Bronchial epithelial cell (primary cell): ENCODE measurements around the gene SOX12. TPM values are rescaled to one million over a fixed set of nuclear protein-coding genes. Genes with fewer than 3 reads are reported as not detected.

Experiments used
- DNase-seq: peaks from one replicate; pipeline ENCODE4 v3.0.0-alpha.2; 2010; ENCODE audit warnings: low read depth
- FAIRE-seq: peaks from 2 replicates; lab custom pipeline; 2011; peaks lifted over from hg19 to GRCh38; lab: Jason Lieb, UNC
- H3K27me3 ChIP-seq: 2 replicates; pipeline ENCODE4 v1.5.1; 2011; ENCODE audit warnings: low read length; ENCODE audit not compliant: control insufficient read depth, insufficient read depth
- H3K36me3 ChIP-seq: 2 replicates; pipeline ENCODE4 v1.5.1; 2011; ENCODE audit warnings: low read length; ENCODE audit not compliant: control insufficient read depth, insufficient read depth
- H3K4me3 ChIP-seq: 2 replicates; pipeline ENCODE4 v1.5.1; 2011; ENCODE audit warnings: mild to moderate bottlenecking, low read depth, low read length, control low read depth
- CTCF ChIP-seq: IDR thresholded peaks from 2 replicates; pipeline ENCODE4 v1.5.1; 2011; ENCODE audit warnings: mild to moderate bottlenecking, moderate library complexity, low read length, control low read depth, inconsistent platforms; ENCODE audit not compliant: insufficient read depth, severe bottlenecking
- total RNA-seq: library from RNA; depleted of rRNA; stranded (reverse); fragments of >200 nt; gene quantifications from 2 replicates; pipeline ENCODE4 v1.2.1, GENCODE V29; 2014

Gene SOX12
- total RNA-seq, 1 donor from 2014 or later = 3.4 TPM

GRCh38 chr20:366719-367485 lies 41.5 kb downstream of the SOX12 start:
- Histone ChIP-seq H3K27me3 (no peaks in the 10 kb centered on the region), H3K4me3 (no peak overlapping the region), H3K36me3 (no peaks in the 10 kb centered on the region)
- DNase-seq (no peak), FAIRE-seq (no peak)
- TF ChIP-seq CTCF = no peak

GRCh38 chr20:367486-367887 lies 42.1 kb downstream of the SOX12 start:
- Histone ChIP-seq H3K27me3 (no peaks in the 10 kb centered on the region), H3K36me3 (no peaks in the 10 kb centered on the region), H3K4me3 (no peak overlapping the region)
- no peak for DNase-seq
- no peak for FAIRE-seq
- no peak for TF ChIP-seq CTCF

GRCh38 chr20:368915-369314 lies 43.6 kb downstream of the SOX12 start:
- H3K4me3 ChIP-seq = no peak overlapping the region
- FAIRE-seq (no peak), DNase-seq (no peak)
- no peak for TF ChIP-seq CTCF
- no peaks in the 10 kb centered on the region for H3K27me3 ChIP-seq
- H3K36me3 ChIP-seq = no peaks in the 10 kb centered on the region

- no peaks in the 10 kb centered on the region for H3K36me3 ChIP-seq
- FAIRE-seq = no peak
- peak; percentile 71 for DNase-seq
- H3K27me3 ChIP-seq = no peaks in the 10 kb centered on the region
- no peak overlapping the region for H3K4me3 ChIP-seq
- no peak for TF ChIP-seq CTCF
Measured at GRCh38 chr20:370151-370600, 44.8 kb downstream of the SOX12 start.

- no peak for FAIRE-seq
Measured at GRCh38 chr20:370977-371754, 45.8 kb downstream of the SOX12 start.

More at GRCh38 chr20:370977-371754, 45.8 kb downstream of the SOX12 start:
- Histone ChIP-seq H3K36me3 (no peaks in the 10 kb centered on the region), H3K4me3 (no peak overlapping the region), H3K27me3 (no peaks in the 10 kb centered on the region)
- TF ChIP-seq CTCF = no peak
- DNase-seq = no peak
